Smooth muscle cell (in vitro differentiated cells): Measurements from ENCODE around the gene LYG1. TPM values are rescaled to one million over a fixed set of nuclear protein-coding genes. Genes with fewer than 3 reads are reported as not detected.

Source experiments
- DNase-seq: peaks from one replicate; lab custom pipeline; 2025; ENCODE audit not compliant: unreplicated experiment; lab: John Stamatoyannopoulos, UW
- H2AFZ ChIP-seq: fragments of 200-600 bp; sonication (generic); 2 replicates; pipeline ENCODE4 v1.6.0; 2016; ENCODE audit warnings: antibody characterized with exemption, low read depth, mild to moderate bottlenecking
- H3F3A ChIP-seq: fragments of 200-600 bp; sonication (generic); 2 replicates; pipeline ENCODE4 v1.6.0; 2017; ENCODE audit warnings: antibody characterized with exemption, low read depth
- H3K27ac ChIP-seq: fragments of 200-600 bp; sonication (generic); 2 replicates; pipeline ENCODE4 v1.5.1; 2016; ENCODE audit warnings: low read depth, mild to moderate bottlenecking
- H3K27me3 ChIP-seq: fragments of 200-600 bp; sonication (generic); 2 replicates; pipeline ENCODE4 v1.6.1; 2016; ENCODE audit warnings: low read depth, mild to moderate bottlenecking
- H3K36me3 ChIP-seq: fragments of 200-600 bp; sonication (generic); 2 replicates; pipeline ENCODE4 v1.5.1; 2016; ENCODE audit warnings: low read depth
- H3K4me1 ChIP-seq: fragments of 200-600 bp; sonication (generic); 2 replicates; pipeline ENCODE4 v1.5.1; 2016; ENCODE audit warnings: low read depth
- H3K4me2 ChIP-seq: fragments of 200-600 bp; sonication (generic); 2 replicates; pipeline ENCODE4 v1.6.0; 2016; ENCODE audit warnings: mild to moderate bottlenecking
- H3K4me3 ChIP-seq: fragments of 200-600 bp; sonication (generic); 2 replicates; pipeline ENCODE4 v1.5.1; 2016; ENCODE audit warnings: mild to moderate bottlenecking
- H3K79me2 ChIP-seq: fragments of 200-600 bp; sonication (generic); 2 replicates; pipeline ENCODE4 v1.6.0; 2016; ENCODE audit warnings: low read depth, mild to moderate bottlenecking
- H3K9ac ChIP-seq: fragments of 200-600 bp; sonication (generic); 2 replicates; pipeline ENCODE4 v1.6.0; 2016; ENCODE audit warnings: low read depth
- H3K9me3 ChIP-seq: fragments of 200-600 bp; sonication (generic); replicated peaks from 2 replicates; pipeline ENCODE4 v1.5.1; 2016; ENCODE audit warnings: low read depth
- H4K20me1 ChIP-seq: fragments of 200-600 bp; sonication (generic); 2 replicates; pipeline ENCODE4 v1.6.0; 2016; ENCODE audit warnings: low read depth
- CTCF ChIP-seq: fragments of 200-600 bp; sonication (generic); IDR thresholded peaks from 2 replicates; pipeline ENCODE4 v1.5.1; 2017; ENCODE audit warnings: borderline replicate concordance, mild to moderate bottlenecking, antibody characterized with exemption; ENCODE audit not compliant: insufficient read depth, poor library complexity, severe bottlenecking
- WGBS: methylation state at CpG from one replicate; pipeline ENCODE4 v1.1.7; 2016; ENCODE audit warnings: low lambda C conversion rate; 5-methylcytosine and 5-hydroxymethylcytosine counted together
- polyA plus RNA-seq: library from polyadenylated mRNA; unstranded; fragments of >200 nt; fragmentation: Nextera tagmentation; extraction: Ambion mirVana; gene quantifications from 2 replicates; pipeline ENCODE4 v1.2.1, GENCODE V29; 2016
- total RNA-seq: library from RNA; depleted of rRNA; stranded (reverse); fragments of >200 nt; gene quantifications from 2 replicates; pipeline ENCODE4 v1.2.3, GENCODE V29; 2014

The LYG1 gene
- total and polyA plus RNA-seq, 2 experiments from 2014 or later = 0.16 to 1.6 TPM

- H4K20me1 ChIP-seq = peaks cover 50% of the 10 kb centered on the region
- peak within 1 kb of the TSS; percentile 87 for H3K27ac ChIP-seq
- H3K27me3 ChIP-seq = no peaks in the 10 kb centered on the region
- no peaks in the 10 kb centered on the region for H3K36me3 ChIP-seq
- no peaks in the 10 kb centered on the region for H3F3A ChIP-seq
- under 1% methylated on average over 87 of the region's 87 CpGs for WGBS
- peak within 1 kb of the TSS; percentile 81 for H3K9ac ChIP-seq
- peak within 1 kb of the TSS; percentile 93 for H3K4me2 ChIP-seq
- DNase-seq = peak; percentile 80
- peaks cover 84% of the 10 kb centered on the region for H3K79me2 ChIP-seq
- H3K4me1 ChIP-seq = peaks cover 18% of the 10 kb centered on the region
- H2AFZ ChIP-seq = peak within 1 kb of the TSS; percentile 95
- no peaks in the 10 kb centered on the region for H3K9me3 ChIP-seq
- H3K4me3 ChIP-seq = peak within 1 kb of the TSS; percentile 71
- peak; percentile 37 for TF ChIP-seq CTCF
Observed at GRCh38 chr2:99337113-99338028, 36.4 kb upstream of the LYG1 start, which contains the start of gene EIF5B. Gene EIF5B (plus strand): TSS chr2:99337389. CDS start chr2:99337555, 166 bp downstream.

- 3% methylated on average over 8 of the region's 8 CpGs for WGBS
Observed at GRCh38 chr2:99336804-99337112, 35.8 kb upstream of the LYG1 start.

GRCh38 chr2:99335911-99336803 is 35.2 kb upstream of the LYG1 start, which contains the start of gene TXNDC9:
Gene TXNDC9 (minus strand): TSS chr2:99336333. CDS start chr2:99333210, 3,123 bp downstream.
- H3F3A ChIP-seq = no peaks in the 10 kb centered on the region
- no peak for TF ChIP-seq CTCF
- H3K79me2 ChIP-seq = peaks cover 79% of the 10 kb centered on the region
- H4K20me1 ChIP-seq = peaks cover 41% of the 10 kb centered on the region
- H3K4me3 ChIP-seq = peak within 1 kb of the TSS; percentile 71
- peak within 1 kb of the TSS; percentile 87 for H3K27ac ChIP-seq
- H3K9me3 ChIP-seq = no peaks in the 10 kb centered on the region
- DNase-seq = peak; percentile 91
- H3K4me2 ChIP-seq = peak within 1 kb of the TSS; percentile 96
- H3K9ac ChIP-seq = peak within 1 kb of the TSS; percentile 91
- peak within 1 kb of the TSS; percentile 95 for H2AFZ ChIP-seq
- under 1% methylated on average over 60 of the region's 60 CpGs for WGBS
- no peaks in the 10 kb centered on the region for H3K27me3 ChIP-seq
- H3K36me3 ChIP-seq = peaks cover 6% of the 10 kb centered on the region
- H3K4me1 ChIP-seq = peaks cover 18% of the 10 kb centered on the region

More at GRCh38 chr2:99336804-99337112, 35.8 kb upstream of the LYG1 start:
- Histone ChIP-seq H3F3A (no peaks in the 10 kb centered on the region), H4K20me1 (peaks cover 44% of the 10 kb centered on the region), H3K9me3 (no peaks in the 10 kb centered on the region), H3K79me2 (peaks cover 79% of the 10 kb centered on the region), H2AFZ (peak overlapping the region; percentile 95), H3K27me3 (no peaks in the 10 kb centered on the region), H3K27ac (peak overlapping the region; percentile 87), H3K4me2 (peak overlapping the region; percentile 93), H3K9ac (peak overlapping the region; percentile 81), H3K4me1 (peaks cover 18% of the 10 kb centered on the region), H3K4me3 (peak overlapping the region; percentile 71), H3K36me3 (peaks cover 1% of the 10 kb centered on the region)
- DNase-seq = no peak
- TF ChIP-seq CTCF = no peak
